Measurements from ENCODE around the gene SNX8.

SNX8 gene

GRCh38 chr7:2248984-2249694 lies 65.1 kb downstream of the SNX8 start:
- peak; percentile 50 for ATAC-seq (replicated peaks)
- Mint-ChIP-seq H3K27ac (peak overlapping the region; percentile 78 to 79), H3K4me3 (peak overlapping the region; percentile 41 to 67), H3K9me3 (no peaks in the 10 kb centered on the region), H3K27me3 (no peaks in the 10 kb centered on the region), H3K4me1 (ENCODE audit: low read depth in 2 of 2) (peaks cover 13 to 20% of the 10 kb centered on the region in 2 donors), H3K36me3 (ENCODE audit: insufficient read depth) (peaks cover 14% of the 10 kb centered on the region)
- no peak for DNase-seq

- no peaks in the 10 kb centered on the region for H3K9me3 Mint-ChIP-seq
- peak overlapping the region in 1 of 2 donors; percentile 63 for H3K27ac Mint-ChIP-seq
- no peaks in the 10 kb centered on the region for H3K27me3 Mint-ChIP-seq
- H3K4me3 Mint-ChIP-seq: no peak overlapping the region
- ATAC-seq (replicated peaks): no peak
- DNase-seq: no peak
- peaks cover 14% of the 10 kb centered on the region for H3K36me3 Mint-ChIP-seq (ENCODE audit: insufficient read depth)
- peaks cover 14 to 22% of the 10 kb centered on the region in 2 donors for H3K4me1 Mint-ChIP-seq (ENCODE audit: low read depth in 2 of 2)
Measured at GRCh38 chr7:2247141-2247995, 66.9 kb downstream of the SNX8 start.

DNA sequence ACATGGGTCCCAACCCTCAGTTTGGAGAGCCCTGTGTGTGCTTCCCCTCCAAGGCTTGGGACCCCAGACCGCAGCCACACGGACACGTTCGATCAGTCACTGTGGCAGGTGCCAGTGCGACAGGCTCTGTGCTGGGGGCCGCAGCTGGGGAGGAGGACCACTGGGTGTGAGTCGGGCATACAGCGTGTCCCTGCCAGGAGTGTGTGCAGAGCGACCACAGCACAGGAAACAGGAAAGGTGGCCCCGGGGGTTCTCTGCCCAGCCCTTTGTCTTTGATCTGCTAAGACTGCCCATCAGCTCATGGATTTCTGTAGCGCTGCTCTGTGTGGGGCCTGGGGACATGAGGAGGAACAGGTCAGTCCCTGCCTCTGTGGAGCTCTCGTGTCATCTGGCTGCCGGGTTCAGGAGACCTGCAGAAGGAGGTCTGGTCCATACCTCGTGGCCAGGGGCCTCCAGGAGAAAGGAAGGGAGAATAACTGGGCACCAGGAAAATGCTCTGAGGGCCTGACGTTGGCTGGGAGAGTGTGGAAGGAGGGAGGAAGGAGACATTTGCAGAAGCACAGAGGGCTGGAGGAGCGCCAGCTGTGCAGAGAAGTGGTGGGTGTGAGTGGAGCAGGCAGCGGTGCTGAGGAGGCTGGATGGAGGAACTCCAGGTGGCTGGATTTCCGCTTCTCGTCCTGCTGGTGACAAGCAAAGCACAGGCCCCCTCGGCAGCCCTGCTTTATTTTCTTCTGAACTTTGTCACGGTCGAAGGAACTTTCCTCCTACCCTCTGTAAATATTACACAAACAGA lies 68.2 kb downstream of the SNX8 start:
- Mint-ChIP-seq H3K36me3 (ENCODE audit: insufficient read depth) (peaks cover 18% of the 10 kb centered on the region), H3K9me3 (no peaks in the 10 kb centered on the region), H3K27ac (no peak overlapping the region), H3K27me3 (no peaks in the 10 kb centered on the region), H3K4me3 (no peak overlapping the region), H3K4me1 (ENCODE audit: low read depth in 2 of 2) (peaks cover 14 to 23% of the 10 kb centered on the region in 2 donors)
- ATAC-seq (replicated peaks): no peak
- no peak for DNase-seq

DNA sequence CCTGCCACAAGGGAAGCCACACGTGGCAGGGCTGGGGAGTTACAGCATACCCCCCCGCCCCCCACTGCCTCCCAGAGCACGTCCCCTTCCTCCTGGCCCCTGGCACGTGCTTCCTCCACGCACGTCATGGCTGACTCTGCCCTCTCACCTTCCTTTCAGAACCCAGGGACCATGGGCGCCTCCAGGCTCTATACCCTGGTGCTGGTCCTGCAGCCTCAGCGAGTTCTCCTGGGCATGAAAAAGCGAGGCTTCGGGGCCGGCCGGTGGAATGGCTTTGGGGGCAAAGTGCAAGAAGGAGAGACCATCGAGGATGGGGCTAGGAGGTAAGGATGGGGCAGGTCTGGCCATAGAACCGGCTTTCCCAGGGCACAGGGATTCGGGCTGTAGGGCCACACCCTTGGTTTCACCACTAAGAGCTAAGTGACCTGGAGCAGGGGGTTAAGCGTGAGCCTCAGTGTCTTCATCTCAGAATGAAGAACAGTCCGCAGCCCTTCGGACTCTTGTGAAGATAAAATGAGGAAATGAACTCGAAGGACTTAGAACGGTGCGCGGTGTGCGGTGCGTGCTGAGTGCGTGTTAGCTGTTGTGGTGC lies 69.7 kb downstream of the SNX8 start:
- peaks cover 10% of the 10 kb centered on the region for H3K36me3 Mint-ChIP-seq (ENCODE audit: insufficient read depth)
- no peak overlapping the region for H3K27ac Mint-ChIP-seq
- no peak for ATAC-seq (replicated peaks)
- DNase-seq: no peak
- H3K9me3 Mint-ChIP-seq: no peaks in the 10 kb centered on the region
- no peak overlapping the region for H3K4me3 Mint-ChIP-seq
- H3K4me1 Mint-ChIP-seq (ENCODE audit: low read depth in 2 of 2): peaks cover 20 to 22% of the 10 kb centered on the region in 2 donors
- no peaks in the 10 kb centered on the region for H3K27me3 Mint-ChIP-seq

- peaks cover 13% of the 10 kb centered on the region for H3K36me3 Mint-ChIP-seq (ENCODE audit: insufficient read depth)
- peak overlapping the region in 1 of 2 donors; percentile 51 for H3K27ac Mint-ChIP-seq
- no peaks in the 10 kb centered on the region for H3K9me3 Mint-ChIP-seq
- peaks cover 12 to 17% of the 10 kb centered on the region in 2 donors for H3K4me1 Mint-ChIP-seq (ENCODE audit: low read depth in 2 of 2)
- DNase-seq: no peak
- H3K4me3 Mint-ChIP-seq: peak overlapping the region in 1 of 2 donors; percentile 90
- ATAC-seq (replicated peaks): no peak
- no peaks in the 10 kb centered on the region for H3K27me3 Mint-ChIP-seq
Measured at GRCh38 chr7:2243458-2243857, 70.8 kb downstream of the SNX8 start.

GRCh38 chr7:2242541-2243429 lies 71.5 kb downstream of the SNX8 start:
- peaks cover 7 to 13% of the 10 kb centered on the region in 2 donors for H3K4me1 Mint-ChIP-seq (ENCODE audit: low read depth in 2 of 2)
- peak overlapping the region; percentile 90 to 91 for H3K4me3 Mint-ChIP-seq
- peak overlapping the region; percentile 94 to 96 for H3K27ac Mint-ChIP-seq
- ATAC-seq (replicated peaks) (peak; percentile 56), DNase-seq (peak in 2 of 3 experiments; percentile 13 to 21)
- H3K36me3 Mint-ChIP-seq (ENCODE audit: insufficient read depth): peaks cover 20% of the 10 kb centered on the region
- H3K27me3 Mint-ChIP-seq: no peaks in the 10 kb centered on the region
- no peaks in the 10 kb centered on the region for H3K9me3 Mint-ChIP-seq

DNA sequence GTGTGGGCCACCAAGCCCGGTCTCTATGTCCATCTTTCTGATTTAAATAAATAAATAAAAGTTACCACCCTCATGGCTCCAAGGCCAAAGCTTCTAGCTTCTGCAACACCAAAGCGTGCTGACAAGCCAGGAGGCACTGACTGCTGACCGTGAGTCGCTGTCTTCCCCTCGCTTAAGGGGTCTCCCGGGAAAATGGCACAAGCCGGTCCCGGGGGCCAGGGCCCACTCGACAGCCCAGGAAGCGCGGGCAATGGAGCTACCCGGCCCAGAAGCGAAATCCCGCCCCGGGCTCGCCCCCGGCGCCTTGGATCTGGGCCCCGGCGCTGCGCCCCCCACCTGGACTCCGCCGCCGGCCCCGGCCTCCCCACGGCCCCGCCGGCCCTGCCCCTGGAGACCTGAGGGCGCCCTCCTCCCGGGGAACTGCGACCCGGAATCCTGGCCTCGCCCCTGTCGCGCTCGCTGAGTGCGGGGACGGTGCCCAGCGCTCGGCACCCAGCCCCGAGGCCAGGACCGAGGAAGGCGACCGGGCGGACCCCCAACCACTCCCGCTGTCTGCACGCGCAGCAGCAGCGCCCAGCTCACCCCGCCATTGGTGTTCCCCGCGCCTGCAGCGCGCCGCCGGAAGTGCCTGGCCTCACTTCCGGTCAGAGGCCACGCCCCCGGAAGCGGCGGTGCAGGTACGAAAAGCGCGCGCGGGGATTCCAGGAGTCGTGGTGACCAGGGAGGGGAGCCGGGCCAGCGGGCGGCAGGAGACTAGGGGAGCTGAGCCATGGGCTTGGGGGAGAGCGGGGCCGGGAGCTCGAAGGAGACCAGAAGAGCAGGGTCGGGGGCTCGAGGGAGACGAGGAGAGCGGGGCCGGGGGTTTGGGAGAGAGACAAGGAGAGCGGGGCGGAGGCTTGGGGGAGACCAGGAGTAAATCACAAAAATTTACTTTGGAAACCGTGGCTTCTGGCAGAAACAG lies 72.4 kb downstream of the SNX8 start, which contains the start of the genes MRM2 and NUDT1:
Gene MRM2 (minus strand): TSS at position 626 of the 961 bp plus-strand sequence. CDS start 36 bp downstream, at position 590.
Gene NUDT1 (plus strand): TSS at position 647 of the 961 bp plus-strand sequence. CDS start 2,349 bp downstream, outside the sequence.
- no peaks in the 10 kb centered on the region for H3K9me3 Mint-ChIP-seq
- peaks cover 10 to 13% of the 10 kb centered on the region in 2 donors for H3K4me1 Mint-ChIP-seq (ENCODE audit: low read depth in 2 of 2)
- H3K36me3 Mint-ChIP-seq (ENCODE audit: insufficient read depth): peaks cover 28% of the 10 kb centered on the region
- H3K4me3 Mint-ChIP-seq: peak within 1 kb of the TSS; percentile 90 to 91
- no peaks in the 10 kb centered on the region for H3K27me3 Mint-ChIP-seq
- peak; percentile 74 for ATAC-seq (replicated peaks)
- peak; percentile 32 to 39 (median 39) for DNase-seq
- H3K27ac Mint-ChIP-seq: peak within 1 kb of the TSS; percentile 94 to 96

- DNase-seq (no peak), ATAC-seq (replicated peaks) (no peak)
- Mint-ChIP-seq H3K27me3 (no peaks in the 10 kb centered on the region), H3K9me3 (no peaks in the 10 kb centered on the region), H3K36me3 (ENCODE audit: insufficient read depth) (peaks cover 33% of the 10 kb centered on the region), H3K27ac (no peak overlapping the region), H3K4me3 (no peak overlapping the region), H3K4me1 (ENCODE audit: low read depth in 2 of 2) (peaks cover 9 to 18% of the 10 kb centered on the region in 2 donors)
Measured at GRCh38 chr7:2239242-2239641, 75.0 kb downstream of the SNX8 start.

DNA sequence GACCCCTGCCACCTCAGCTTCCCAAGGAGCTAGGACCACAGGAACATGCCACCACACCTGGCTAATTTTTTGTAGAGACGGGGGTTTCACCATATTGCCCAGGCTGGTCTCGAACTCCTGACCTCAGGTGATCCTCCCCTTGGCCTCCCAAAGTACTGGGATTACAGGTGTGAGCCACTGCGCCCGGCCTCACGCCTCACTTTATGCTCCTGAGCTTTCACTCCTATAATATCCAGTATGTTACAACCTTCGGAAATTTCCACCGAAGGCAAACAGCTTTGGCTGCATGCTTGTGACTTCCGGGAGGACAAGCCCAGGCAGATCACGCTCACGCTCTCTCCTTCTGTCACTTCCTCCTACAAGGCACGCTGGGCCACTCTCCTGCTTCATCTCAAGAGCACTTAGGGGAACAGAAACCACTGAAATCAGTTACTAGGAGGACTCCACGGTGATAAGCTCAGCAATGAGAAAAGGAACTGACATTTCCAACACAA lies 77.1 kb downstream of the SNX8 start:
- Mint-ChIP-seq H3K36me3 (ENCODE audit: insufficient read depth) (peaks cover 40% of the 10 kb centered on the region), H3K27ac (peak overlapping the region in 1 of 2 donors; percentile 9), H3K4me3 (no peak overlapping the region), H3K27me3 (no peaks in the 10 kb centered on the region), H3K4me1 (ENCODE audit: low read depth in 2 of 2) (peaks cover 9 to 21% of the 10 kb centered on the region in 2 donors), H3K9me3 (no peaks in the 10 kb centered on the region)
- ATAC-seq (replicated peaks) (no peak), DNase-seq (no peak)

GRCh38 chr7:2233926-2234325 lies 80.3 kb downstream of the SNX8 start:
- no peak for DNase-seq
- H3K4me3 Mint-ChIP-seq: peak overlapping the region; percentile 31 to 53
- no peak overlapping the region for H3K27ac Mint-ChIP-seq
- peaks cover 28% of the 10 kb centered on the region in 2 donors for H3K4me1 Mint-ChIP-seq (ENCODE audit: low read depth in 2 of 2)
- H3K36me3 Mint-ChIP-seq (ENCODE audit: insufficient read depth): peaks cover 42% of the 10 kb centered on the region
- H3K9me3 Mint-ChIP-seq: no peaks in the 10 kb centered on the region
- H3K27me3 Mint-ChIP-seq: no peaks in the 10 kb centered on the region
- ATAC-seq (replicated peaks): no peak

Measured in effector memory CD8-positive, alpha-beta T cell (primary cell).